ENCODE results near the gene SPATA16.

- TF ChIP-seq POLR2A (IDR thresholded peaks at IDR 0.05) (no peak), CTCF (IDR thresholded peaks at IDR 0.05) (no peak), EP300 (IDR thresholded peaks at IDR 0.05) (no peak)
These were observed 62.5 kb downstream of the SPATA16 start for GRCh38 chr3:173078525-173078924.

All from sigmoid colon (tissue), 4 donors.